OCI-LY3 (cell line): Measurements from ENCODE around the gene TFEB.

ENCODE experiments used
- EZH2phosphoT487 ChIP-seq: fragments of 200-600 bp; shearing (Covaris generic); IDR thresholded peaks from 2 replicates; pipeline ENCODE4 v1.6.1; 2018; ENCODE audit warnings: antibody characterized with exemption, mixed run types, low read depth
- TF ChIP-seq, protein P1 (sequence below): fragments of 200-600, 300-600 bp; sonication (generic); IDR thresholded peaks from 2 replicates; pipeline ENCODE4 v1.5.1; 2014; ENCODE audit warnings: antibody characterized with exemption, low read length, low read depth

- TF ChIP-seq, protein P1, sequence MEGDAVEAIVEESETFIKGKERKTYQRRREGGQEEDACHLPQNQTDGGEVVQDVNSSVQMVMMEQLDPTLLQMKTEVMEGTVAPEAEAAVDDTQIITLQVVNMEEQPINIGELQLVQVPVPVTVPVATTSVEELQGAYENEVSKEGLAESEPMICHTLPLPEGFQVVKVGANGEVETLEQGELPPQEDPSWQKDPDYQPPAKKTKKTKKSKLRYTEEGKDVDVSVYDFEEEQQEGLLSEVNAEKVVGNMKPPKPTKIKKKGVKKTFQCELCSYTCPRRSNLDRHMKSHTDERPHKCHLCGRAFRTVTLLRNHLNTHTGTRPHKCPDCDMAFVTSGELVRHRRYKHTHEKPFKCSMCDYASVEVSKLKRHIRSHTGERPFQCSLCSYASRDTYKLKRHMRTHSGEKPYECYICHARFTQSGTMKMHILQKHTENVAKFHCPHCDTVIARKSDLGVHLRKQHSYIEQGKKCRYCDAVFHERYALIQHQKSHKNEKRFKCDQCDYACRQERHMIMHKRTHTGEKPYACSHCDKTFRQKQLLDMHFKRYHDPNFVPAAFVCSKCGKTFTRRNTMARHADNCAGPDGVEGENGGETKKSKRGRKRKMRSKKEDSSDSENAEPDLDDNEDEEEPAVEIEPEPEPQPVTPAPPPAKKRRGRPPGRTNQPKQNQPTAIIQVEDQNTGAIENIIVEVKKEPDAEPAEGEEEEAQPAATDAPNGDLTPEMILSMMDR: no peak
- no peak for TF ChIP-seq EZH2phosphoT487
These were observed 8.2 kb upstream of the TFEB start for GRCh38 chr6:41743406-41744235.
